Mesendoderm (in vitro differentiated cells): ENCODE measurements around the gene ALDH1A3.

Experiments used
- DNase-seq: peaks from one replicate; pipeline ENCODE4 v3.0.0; 2013
- H2AK5ac ChIP-seq: 2 replicates; pipeline ENCODE4 v1.6.1; 2013; ENCODE audit warnings: low read length, inconsistent platforms
- H2BK120ac ChIP-seq: 2 replicates; pipeline ENCODE4 v1.6.1; 2013; ENCODE audit warnings: low read depth, mild to moderate bottlenecking, low read length, moderate library complexity, mixed read lengths
- H2BK15ac ChIP-seq: replicated peaks from 2 replicates; pipeline ENCODE4 v1.6.1; 2013; ENCODE audit warnings: low read depth, mild to moderate bottlenecking, moderate library complexity
- H2BK5ac ChIP-seq: 2 replicates; pipeline ENCODE4 v1.6.1; 2013; ENCODE audit warnings: low read length, inconsistent platforms
- H3K18ac ChIP-seq: 2 replicates; pipeline ENCODE4 v1.6.1; 2013; ENCODE audit warnings: mild to moderate bottlenecking, low read length, mixed read lengths
- H3K23ac ChIP-seq: one replicate; pipeline ENCODE4 v1.6.1; 2013; ENCODE audit warnings: low read length
- H3K27ac ChIP-seq: 2 replicates; pipeline ENCODE4 v1.5.1; 2013; ENCODE audit warnings: low read depth, mild to moderate bottlenecking, inconsistent platforms, low read length, moderate library complexity
- H3K27me3 ChIP-seq: 2 replicates; pipeline ENCODE4 v1.6.1; 2013; ENCODE audit warnings: low read length, control low read depth, mild to moderate bottlenecking, inconsistent platforms; ENCODE audit not compliant: insufficient read depth, poor library complexity
- H3K36me3 ChIP-seq: 2 replicates; pipeline ENCODE4 v1.6.1; 2013; ENCODE audit warnings: low read length, inconsistent platforms; ENCODE audit not compliant: control insufficient read depth, insufficient read depth
- H3K4ac ChIP-seq: one replicate; pipeline ENCODE4 v1.6.1; 2013; ENCODE audit warnings: low read depth, mild to moderate bottlenecking, low read length, moderate library complexity
- H3K4me1 ChIP-seq: 2 replicates; pipeline ENCODE4 v1.6.1; 2013; ENCODE audit warnings: low read depth, low read length, inconsistent platforms; ENCODE audit not compliant: control insufficient read depth
- H3K4me2 ChIP-seq: 2 replicates; pipeline ENCODE4 v1.6.1; 2013; ENCODE audit warnings: low read length
- H3K4me3 ChIP-seq: 2 replicates; pipeline ENCODE4 v1.5.1; 2013; ENCODE audit warnings: mild to moderate bottlenecking, low read length
- H3K56ac ChIP-seq: one replicate; pipeline ENCODE4 v1.6.1; 2013; ENCODE audit warnings: low read length
- H3K79me1 ChIP-seq: 2 replicates; pipeline ENCODE4 v1.6.1; 2013; ENCODE audit warnings: low read length, inconsistent platforms
- H3K79me2 ChIP-seq: 2 replicates; pipeline ENCODE4 v1.6.1; 2013; ENCODE audit warnings: mild to moderate bottlenecking, low read length; ENCODE audit not compliant: control insufficient read depth, insufficient read depth
- H3K9ac ChIP-seq: 2 replicates; pipeline ENCODE4 v1.6.1; 2013; ENCODE audit warnings: low read length, inconsistent platforms
- H4K5ac ChIP-seq: one replicate; pipeline ENCODE4 v1.6.1; 2013; ENCODE audit warnings: low read length
- H4K8ac ChIP-seq: one replicate; pipeline ENCODE4 v1.6.1; 2013; ENCODE audit warnings: low read depth, mild to moderate bottlenecking, control low read depth, low read length, moderate library complexity
- WGBS: extraction: QIAGEN DNeasy Blood & Tissue Kit; methylation state at CpG from one replicate; pipeline ENCODE4 v1.1.7; 2013; ENCODE audit warnings: low lambda C conversion rate, missing lambda C conversion rate; ENCODE audit not compliant: insufficient coverage; ENCODE audit errors: extremely low coverage; 5-methylcytosine and 5-hydroxymethylcytosine counted together

Gene ALDH1A3

DNA sequence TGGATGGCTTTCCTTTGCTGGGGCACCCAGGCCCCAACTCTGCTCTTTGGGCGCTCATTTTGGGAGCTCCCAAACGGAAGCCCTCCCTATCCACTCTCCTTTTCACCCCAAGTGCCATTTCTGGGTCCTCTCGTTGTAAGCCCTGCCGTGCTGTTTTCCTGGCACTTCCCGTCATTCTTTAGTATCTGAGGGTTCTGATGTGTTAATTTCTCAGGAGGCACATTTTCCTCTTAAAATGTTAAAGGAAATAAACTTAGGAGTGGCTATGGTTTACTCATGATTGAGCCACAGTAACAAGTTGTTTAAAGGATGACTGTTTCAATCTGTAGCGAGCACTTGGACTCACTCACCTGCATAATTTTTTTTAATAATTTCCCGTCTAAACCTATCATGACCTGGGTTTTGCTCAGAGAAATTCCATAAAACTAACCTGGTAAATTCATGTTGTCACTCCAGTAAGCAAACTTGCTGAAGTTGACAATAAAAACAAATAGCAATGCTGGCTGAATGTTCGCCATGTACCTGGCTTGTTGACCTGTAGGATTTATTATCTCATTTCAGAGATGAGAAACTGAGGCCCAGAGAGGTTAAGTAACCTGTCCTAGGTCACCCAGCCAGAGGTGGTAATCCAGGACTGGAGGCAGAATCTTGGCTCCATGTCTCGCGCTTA lies 10.6 kb downstream of the ALDH1A3 start:
- H3K4me2 ChIP-seq: no peak overlapping the region
- no peak overlapping the region for H3K4me3 ChIP-seq
- no peak overlapping the region for H2BK15ac ChIP-seq
- no CpG with 5 or more reads among the region's 10 CpGs for WGBS
- no peak overlapping the region for H2AK5ac ChIP-seq
- H4K5ac ChIP-seq: no peak overlapping the region
- no peak overlapping the region for H4K8ac ChIP-seq
- no peak overlapping the region for H3K4ac ChIP-seq
- H3K27ac ChIP-seq: no peak overlapping the region
- H3K79me2 ChIP-seq: no peaks in the 10 kb centered on the region
- no peak overlapping the region for H2BK5ac ChIP-seq
- H3K27me3 ChIP-seq: no peaks in the 10 kb centered on the region
- no peak overlapping the region for H3K56ac ChIP-seq
- H3K36me3 ChIP-seq: no peaks in the 10 kb centered on the region
- no peak overlapping the region for H3K23ac ChIP-seq
- H2BK120ac ChIP-seq: no peak overlapping the region
- DNase-seq: no peak
- no peaks in the 10 kb centered on the region for H3K4me1 ChIP-seq
- no peak overlapping the region for H3K9ac ChIP-seq
- H3K79me1 ChIP-seq: no peaks in the 10 kb centered on the region
- H3K18ac ChIP-seq: no peak overlapping the region

- no peak overlapping the region for H2BK120ac ChIP-seq
- no peak overlapping the region for H3K56ac ChIP-seq
- no peak overlapping the region for H2BK15ac ChIP-seq
- no peak overlapping the region for H4K8ac ChIP-seq
- H3K9ac ChIP-seq: no peak overlapping the region
- H3K18ac ChIP-seq: no peak overlapping the region
- H3K27ac ChIP-seq: no peak overlapping the region
- H3K4me3 ChIP-seq: no peak overlapping the region
- no peak overlapping the region for H3K23ac ChIP-seq
- no peak overlapping the region for H3K4me2 ChIP-seq
- no peak overlapping the region for H2AK5ac ChIP-seq
- no peak overlapping the region for H4K5ac ChIP-seq
- no peak for DNase-seq
- WGBS: no CpG with 5 or more reads among the region's 6 CpGs
- no peaks in the 10 kb centered on the region for H3K79me2 ChIP-seq
- no peak overlapping the region for H3K4ac ChIP-seq
- no peaks in the 10 kb centered on the region for H3K79me1 ChIP-seq
- no peaks in the 10 kb centered on the region for H3K36me3 ChIP-seq
- H3K27me3 ChIP-seq: no peaks in the 10 kb centered on the region
- no peak overlapping the region for H2BK5ac ChIP-seq
- H3K4me1 ChIP-seq: no peaks in the 10 kb centered on the region
Observed at GRCh38 chr15:100890850-100891249, 11.2 kb downstream of the ALDH1A3 start.

GRCh38 chr15:100891307-100892012 lies 11.8 kb downstream of the ALDH1A3 start:
- H3K23ac ChIP-seq: no peak overlapping the region
- no peaks in the 10 kb centered on the region for H3K4me1 ChIP-seq
- no peak overlapping the region for H3K9ac ChIP-seq
- H3K27me3 ChIP-seq: no peaks in the 10 kb centered on the region
- H2BK120ac ChIP-seq: no peak overlapping the region
- H2AK5ac ChIP-seq: no peak overlapping the region
- no peak overlapping the region for H2BK15ac ChIP-seq
- no peak overlapping the region for H3K4me3 ChIP-seq
- no peak overlapping the region for H3K4me2 ChIP-seq
- no peak overlapping the region for H2BK5ac ChIP-seq
- no peaks in the 10 kb centered on the region for H3K36me3 ChIP-seq
- H3K18ac ChIP-seq: no peak overlapping the region
- no peak overlapping the region for H4K5ac ChIP-seq
- H3K56ac ChIP-seq: no peak overlapping the region
- DNase-seq: peak; percentile 51
- no peaks in the 10 kb centered on the region for H3K79me1 ChIP-seq
- WGBS: no CpG with 5 or more reads among the region's 21 CpGs
- no peaks in the 10 kb centered on the region for H3K79me2 ChIP-seq
- no peak overlapping the region for H4K8ac ChIP-seq
- no peak overlapping the region for H3K27ac ChIP-seq
- no peak overlapping the region for H3K4ac ChIP-seq

GRCh38 chr15:100892013-100892355 lies 12.4 kb downstream of the ALDH1A3 start:
- H3K23ac ChIP-seq: no peak overlapping the region
- H2BK120ac ChIP-seq: no peak overlapping the region
- no peaks in the 10 kb centered on the region for H3K27me3 ChIP-seq
- H3K36me3 ChIP-seq: no peaks in the 10 kb centered on the region
- H3K18ac ChIP-seq: no peak overlapping the region
- no peak for DNase-seq
- no CpG with 5 or more reads among the region's 6 CpGs for WGBS
- no peak overlapping the region for H2BK5ac ChIP-seq
- no peak overlapping the region for H4K5ac ChIP-seq
- no peak overlapping the region for H3K4me3 ChIP-seq
- no peak overlapping the region for H3K56ac ChIP-seq
- H3K4me1 ChIP-seq: no peaks in the 10 kb centered on the region
- H3K79me2 ChIP-seq: no peaks in the 10 kb centered on the region
- H3K4ac ChIP-seq: no peak overlapping the region
- H2AK5ac ChIP-seq: no peak overlapping the region
- no peak overlapping the region for H3K4me2 ChIP-seq
- no peaks in the 10 kb centered on the region for H3K79me1 ChIP-seq
- H3K9ac ChIP-seq: no peak overlapping the region
- no peak overlapping the region for H3K27ac ChIP-seq
- H2BK15ac ChIP-seq: no peak overlapping the region
- H4K8ac ChIP-seq: no peak overlapping the region

DNA sequence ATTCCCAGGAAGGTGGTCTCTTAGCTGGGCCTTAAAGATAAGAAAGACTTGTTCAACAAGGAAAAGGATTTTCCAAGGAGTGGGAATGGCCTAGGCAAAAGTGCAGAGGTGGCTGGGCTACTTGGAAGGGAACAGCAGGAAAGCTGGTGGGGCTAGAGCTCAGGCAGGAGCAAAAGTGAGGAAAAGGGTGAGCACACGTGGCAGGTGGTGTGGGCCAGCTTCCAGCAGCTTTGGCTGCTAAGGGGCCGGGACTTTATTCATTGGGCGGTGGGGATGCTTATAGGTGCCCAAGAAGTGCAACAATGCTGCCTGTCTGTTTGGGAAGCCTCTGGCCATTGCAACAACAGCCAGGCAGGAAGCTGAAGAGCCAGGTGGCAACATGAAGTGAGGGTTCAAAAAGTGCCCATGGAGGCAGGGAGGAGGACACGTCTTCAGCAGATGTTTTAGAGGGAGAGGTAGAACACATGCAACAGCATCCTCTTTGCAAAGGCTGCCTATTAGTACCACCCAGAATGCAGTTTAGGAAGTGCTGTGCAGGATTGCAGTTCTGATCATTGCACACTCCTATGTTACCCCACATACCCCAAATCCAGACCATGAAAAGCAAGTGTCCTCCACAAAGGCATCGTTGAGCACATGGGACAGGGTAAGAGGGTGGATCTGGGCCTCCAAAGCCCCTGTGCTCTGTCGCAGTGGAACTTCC lies 13.8 kb downstream of the ALDH1A3 start:
- Histone ChIP-seq H3K27me3 (no peaks in the 10 kb centered on the region), H4K8ac (no peak overlapping the region), H3K36me3 (no peaks in the 10 kb centered on the region), H2AK5ac (no peak overlapping the region), H3K4me3 (no peak overlapping the region), H3K23ac (no peak overlapping the region), H3K4ac (no peak overlapping the region), H3K79me1 (no peaks in the 10 kb centered on the region), H3K4me2 (no peak overlapping the region), H3K27ac (no peak overlapping the region), H3K9ac (no peak overlapping the region), H2BK5ac (no peak overlapping the region), H3K79me2 (no peaks in the 10 kb centered on the region), H3K4me1 (no peaks in the 10 kb centered on the region), H4K5ac (no peak overlapping the region), H3K56ac (no peak overlapping the region), H2BK15ac (no peak overlapping the region), H3K18ac (no peak overlapping the region), H2BK120ac (no peak overlapping the region)
- WGBS: no CpG with 5 or more reads among the region's 6 CpGs
- DNase-seq: no peak
